MCF 10A (cell line): ENCODE data around the gene TBC1D22B. TPM values are rescaled to one million over a fixed set of nuclear protein-coding genes. Genes with fewer than 3 reads are reported as not detected.

ENCODE experiments used
- BruUV-seq: library from RNA; stranded (reverse); fragments of 400-500 nt; replicated peaks from 2 replicates; lab custom pipeline; 2021; lab: Mats Ljungman, UMichigan
- CTCF ChIA-PET: fragments of 300-600 bp; sonication (Branson Sonifier 250); formaldehyde crosslinking; extraction: SDS; loops from one replicate; lab custom pipeline; 2021; ENCODE audit warnings: antibody characterized with exemption, inconsistent platforms; lab: Yijun Ruan, JAX
- POLR2A ChIA-PET: fragments of 300-600, 350-650 bp; sonication (Branson Sonifier 250); formaldehyde crosslinking; extraction: SDS; loops from one replicate; lab custom pipeline; 2020; ENCODE audit warnings: antibody characterized with exemption, inconsistent platforms; lab: Yijun Ruan, JAX
- DNase-seq: peaks from one replicate; pipeline ENCODE4 v3.0.0-alpha.2; 2018; ENCODE audit not compliant: unreplicated experiment
- H3K27ac Mint-ChIP-seq: one replicate; pipeline ENCODE4 v1.8.0; 2022; ENCODE audit warnings: mild to moderate bottlenecking, low read depth, mixed read lengths; ENCODE audit not compliant: unreplicated experiment
- H3K27me3 Mint-ChIP-seq: one replicate; pipeline ENCODE4 v1.8.0; 2022; ENCODE audit warnings: mixed read lengths; ENCODE audit not compliant: insufficient read depth, unreplicated experiment
- H3K36me3 Mint-ChIP-seq: one replicate; pipeline ENCODE4 v1.8.0; 2022; ENCODE audit warnings: mild to moderate bottlenecking, moderate library complexity, mixed read lengths; ENCODE audit not compliant: insufficient read depth, unreplicated experiment
- H3K4me1 Mint-ChIP-seq: one replicate; pipeline ENCODE4 v1.8.0; 2022; ENCODE audit warnings: mixed read lengths; ENCODE audit not compliant: insufficient read depth, unreplicated experiment
- H3K4me3 Mint-ChIP-seq: one replicate; pipeline ENCODE4 v1.8.0; 2022; ENCODE audit warnings: mild to moderate bottlenecking, moderate library complexity, mixed read lengths; ENCODE audit not compliant: unreplicated experiment
- H3K9me3 Mint-ChIP-seq: one replicate; pipeline ENCODE4 v1.8.0; 2022; ENCODE audit warnings: mixed read lengths; ENCODE audit not compliant: unreplicated experiment
- intact Hi-C: fragments of 100-400 bp; cut with micrococcal nuclease; formaldehyde crosslinking; loops from 2 replicates; pipeline ENCODE4 v1.14.1; 2022
- total RNA-seq: library from RNA; stranded (reverse); gene quantifications from 2 replicates; pipeline ENCODE4 v1.2.3, GENCODE V29; 2022
- TF ChIP-seq, protein P1 (sequence below): fragments of 200-600 bp; IDR thresholded peaks from one replicate; pipeline ENCODE4 v1.8.0; 2022; ENCODE audit warnings: antibody characterized with exemption, mild to moderate bottlenecking; ENCODE audit not compliant: unreplicated experiment

The TBC1D22B gene
- total RNA-seq, 1 experiment from 2014 or later: 12.9 TPM

DNA sequence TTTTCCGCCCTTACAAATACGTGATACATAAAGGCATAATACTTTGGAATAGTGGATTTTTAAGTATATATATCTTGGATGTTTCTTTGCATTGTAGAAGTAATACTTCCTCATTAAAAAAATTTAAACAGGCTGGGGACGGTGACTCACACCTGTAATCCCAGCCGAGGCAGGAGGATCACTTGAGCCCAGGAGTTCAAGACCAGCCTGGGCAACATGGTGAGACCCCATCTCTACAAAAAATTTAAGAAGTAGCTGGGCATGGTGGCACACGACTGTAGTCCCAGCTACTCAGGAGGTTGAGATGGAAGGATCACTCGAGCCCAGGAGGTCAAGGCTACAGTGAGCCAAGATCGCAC is 57.6 kb downstream of the TBC1D22B start:
- H3K9me3 Mint-ChIP-seq: no peaks in the 10 kb centered on the region
- H3K27me3 Mint-ChIP-seq: no peaks in the 10 kb centered on the region
- peaks cover 14% of the 10 kb centered on the region for H3K36me3 Mint-ChIP-seq
- ChIA-PET POLR2A (no interaction called here), CTCF (interaction anchor here (0.7 to 8.7 kb wide), 5 partner anchors 10 to 144 kb away, joined by 3 to 62 read pairs (median 6); no protein-coding TSS in a partner anchor)
- no peak for DNase-seq
- H3K4me1 Mint-ChIP-seq: no peaks in the 10 kb centered on the region
- intact Hi-C loops: loop anchor here (5.0 kb wide), 1 partner anchor 298 kb away; no protein-coding TSS in a partner anchor
- no peak overlapping the region for H3K4me3 Mint-ChIP-seq
- TF ChIP-seq, protein P1, sequence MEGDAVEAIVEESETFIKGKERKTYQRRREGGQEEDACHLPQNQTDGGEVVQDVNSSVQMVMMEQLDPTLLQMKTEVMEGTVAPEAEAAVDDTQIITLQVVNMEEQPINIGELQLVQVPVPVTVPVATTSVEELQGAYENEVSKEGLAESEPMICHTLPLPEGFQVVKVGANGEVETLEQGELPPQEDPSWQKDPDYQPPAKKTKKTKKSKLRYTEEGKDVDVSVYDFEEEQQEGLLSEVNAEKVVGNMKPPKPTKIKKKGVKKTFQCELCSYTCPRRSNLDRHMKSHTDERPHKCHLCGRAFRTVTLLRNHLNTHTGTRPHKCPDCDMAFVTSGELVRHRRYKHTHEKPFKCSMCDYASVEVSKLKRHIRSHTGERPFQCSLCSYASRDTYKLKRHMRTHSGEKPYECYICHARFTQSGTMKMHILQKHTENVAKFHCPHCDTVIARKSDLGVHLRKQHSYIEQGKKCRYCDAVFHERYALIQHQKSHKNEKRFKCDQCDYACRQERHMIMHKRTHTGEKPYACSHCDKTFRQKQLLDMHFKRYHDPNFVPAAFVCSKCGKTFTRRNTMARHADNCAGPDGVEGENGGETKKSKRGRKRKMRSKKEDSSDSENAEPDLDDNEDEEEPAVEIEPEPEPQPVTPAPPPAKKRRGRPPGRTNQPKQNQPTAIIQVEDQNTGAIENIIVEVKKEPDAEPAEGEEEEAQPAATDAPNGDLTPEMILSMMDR: no peak
- BruUV-seq: no TSS peak
- no peak overlapping the region for H3K27ac Mint-ChIP-seq

DNA sequence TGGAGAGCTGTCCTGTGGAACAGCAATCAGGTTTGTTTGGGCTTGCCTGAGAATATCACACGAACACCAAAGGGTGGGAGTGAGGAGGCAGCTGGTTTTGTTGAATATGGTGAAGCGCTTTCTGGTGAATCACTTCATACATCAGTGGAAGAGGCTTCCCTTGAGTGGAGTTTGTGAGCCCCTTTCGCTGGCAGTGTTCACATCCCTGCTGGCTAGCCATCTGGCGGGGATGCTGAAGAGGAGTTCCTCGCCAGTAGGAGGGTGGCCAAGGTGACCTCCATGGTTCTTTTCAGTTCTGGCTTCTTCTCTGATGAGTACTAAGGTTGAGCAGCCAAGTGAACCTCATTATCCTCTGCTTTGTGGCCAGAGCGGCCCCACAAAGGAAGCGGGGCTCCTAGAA is 58.5 kb downstream of the TBC1D22B start:
- ChIA-PET POLR2A (interaction anchor here (1.1 kb wide), 1 partner anchor 93 kb away, joined by 3 read pairs; no protein-coding TSS in a partner anchor), CTCF (interaction anchor here (0.9 to 8.7 kb wide), 2 partner anchors 9 to 12 kb away, joined by 3 to 62 read pairs; no protein-coding TSS in a partner anchor)
- Mint-ChIP-seq H3K27ac (no peak overlapping the region), H3K4me1 (no peaks in the 10 kb centered on the region), H3K36me3 (peaks cover 21% of the 10 kb centered on the region), H3K27me3 (no peaks in the 10 kb centered on the region), H3K9me3 (no peaks in the 10 kb centered on the region), H3K4me3 (no peak overlapping the region)
- no TSS peak for BruUV-seq
- TF ChIP-seq, protein P1: no peak
- DNase-seq: no peak
- intact Hi-C loops: loop anchor here (5.0 kb wide), 1 partner anchor 299 kb away; no protein-coding TSS in a partner anchor

DNA sequence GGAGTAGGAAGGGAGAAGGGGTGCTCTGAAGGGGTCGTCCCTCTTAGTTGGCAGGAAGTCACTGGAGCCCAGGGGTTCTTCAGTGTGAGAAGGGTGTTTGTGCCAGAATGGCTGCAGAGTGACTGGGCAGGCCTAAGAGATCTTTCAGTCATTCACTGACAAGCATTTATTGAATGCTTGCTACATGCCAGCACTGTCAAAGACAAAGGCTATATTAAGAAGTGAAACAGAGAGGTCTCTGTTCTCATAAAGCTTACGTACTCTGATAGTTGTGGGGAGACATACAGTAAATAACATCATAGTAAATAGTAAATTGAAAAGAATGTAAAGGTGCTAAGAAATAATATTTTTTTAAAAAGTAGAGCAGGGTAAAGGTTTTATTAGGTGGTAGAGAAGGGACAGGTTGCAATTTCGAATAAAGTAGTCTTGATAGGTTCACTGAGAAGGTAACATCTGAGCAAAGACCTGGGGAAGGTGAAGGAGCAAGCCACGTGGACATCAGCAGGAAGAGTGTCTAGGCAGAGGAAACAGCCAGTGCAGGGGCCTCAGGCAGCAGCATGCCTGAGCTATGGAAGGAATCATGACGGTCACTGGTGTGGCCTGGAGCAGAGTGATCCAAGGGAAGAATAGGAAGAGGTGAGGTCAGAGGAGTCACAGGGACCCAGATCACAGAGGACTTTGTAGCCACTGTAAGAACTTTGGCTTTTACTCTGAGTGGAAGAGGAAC is 59.9 kb downstream of the TBC1D22B start:
- CTCF ChIA-PET: interaction anchor here (0.6 to 8.7 kb wide), 2 partner anchors 7 to 173 kb away, joined by 3 to 62 read pairs; no protein-coding TSS in a partner anchor
- Mint-ChIP-seq H3K27me3 (no peaks in the 10 kb centered on the region), H3K4me1 (no peaks in the 10 kb centered on the region), H3K27ac (no peak overlapping the region), H3K4me3 (no peak overlapping the region), H3K36me3 (peaks cover 31% of the 10 kb centered on the region), H3K9me3 (no peaks in the 10 kb centered on the region)
- no TSS peak for BruUV-seq
- TF ChIP-seq, protein P1: no peak
- intact Hi-C loops: loop anchor here (5.0 kb wide), 1 partner anchor 300 kb away; no protein-coding TSS in a partner anchor
- POLR2A ChIA-PET: interaction anchor here (1.1 kb wide), 1 partner anchor 94 kb away, joined by 3 read pairs; no protein-coding TSS in a partner anchor
- no peak for DNase-seq

DNA sequence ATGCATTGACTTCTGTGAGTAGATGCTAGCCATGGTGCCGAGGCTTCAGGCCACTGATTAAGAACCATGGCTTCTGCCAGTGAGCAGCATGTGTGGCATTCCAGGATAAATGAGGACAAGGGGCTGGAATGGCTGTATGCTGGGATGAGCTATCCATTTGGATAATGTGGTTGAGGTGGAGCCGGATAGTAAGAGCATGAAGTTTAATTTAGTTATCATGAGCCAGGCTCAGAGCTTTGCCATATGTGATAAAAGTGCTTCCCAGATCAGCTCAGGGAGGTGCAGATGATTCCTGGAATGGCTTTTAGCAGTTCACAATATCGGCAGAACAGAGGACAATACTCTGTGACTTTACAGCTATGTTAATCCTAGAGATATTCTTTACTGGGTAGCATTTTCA is 61.6 kb downstream of the TBC1D22B start:
- TF ChIP-seq, protein P1: no peak
- H3K4me1 Mint-ChIP-seq: peaks cover 11% of the 10 kb centered on the region
- POLR2A ChIA-PET: interaction anchor here (0.6 to 1.1 kb wide), 2 partner anchors 25 to 114 kb away, joined by 3 read pairs; partner anchors contain the start of gene CMTR1
- no peak for DNase-seq
- peaks cover 29% of the 10 kb centered on the region for H3K36me3 Mint-ChIP-seq
- CTCF ChIA-PET: interaction anchor here (0.6 to 0.9 kb wide), 3 partner anchors 17 to 1251 kb away, joined by 3 read pairs; no protein-coding TSS in a partner anchor
- intact Hi-C loops: loop anchor here (5.0 kb wide), 1 partner anchor 302 kb away; no protein-coding TSS in a partner anchor
- H3K27ac Mint-ChIP-seq: no peak overlapping the region
- no peaks in the 10 kb centered on the region for H3K9me3 Mint-ChIP-seq
- no peaks in the 10 kb centered on the region for H3K27me3 Mint-ChIP-seq
- no TSS peak for BruUV-seq
- no peak overlapping the region for H3K4me3 Mint-ChIP-seq
